Transverse colon (tissue), 4 donors: Measurements from ENCODE around the gene MACC1. TPM values are rescaled to one million over a fixed set of nuclear protein-coding genes. Genes with fewer than 3 reads are reported as not detected.
A peak's percentile ranks its signal among the peaks of the same experiment; 100 is the strongest.

Source experiments
- DNase-seq: peaks from one replicate; pipeline ENCODE4 v3.0.0-alpha.2; 2019
- H3K27ac ChIP-seq, 4 donors: fragments of 200-600 bp; sonication (generic); 2 replicates each; pipeline ENCODE4 v1.5.1; 2016 to 2018; ENCODE audit warnings: inconsistent platforms in 4 of 4
- H3K27me3 ChIP-seq: fragments of 200-600 bp; sonication (generic); 2 replicates; pipeline ENCODE4 v1.5.1; 2017; ENCODE audit warnings: inconsistent platforms
- H3K36me3 ChIP-seq, 4 donors: fragments of 200-600 bp; sonication (generic); 2 replicates each; pipeline ENCODE4 v1.5.1; 2017 to 2019; ENCODE audit warnings: inconsistent platforms in 4 of 4
- H3K4me1 ChIP-seq, 4 donors: fragments of 200-600 bp; sonication (generic); 2 replicates each; pipeline ENCODE4 v1.5.1; 2017 to 2020; ENCODE audit warnings: inconsistent platforms in 4 of 4
- H3K4me3 ChIP-seq, 4 donors: fragments of 200-600 bp; sonication (generic); 1 replicate in 1 of 4; 2 replicates in 3 of 4; pipeline versions ENCODE4 v1.5.1 to v1.6.1; 2017 to 2019; ENCODE audit warnings: inconsistent platforms in 4 of 4
- H3K9me3 ChIP-seq, 2 donors: fragments of 200-600 bp; sonication (generic); 2 replicates each; pipeline ENCODE4 v1.5.1; 2017 to 2019; ENCODE audit warnings: inconsistent platforms in 2 of 2
- CTCF ChIP-seq, 5 experiments: fragments of 200-600 bp in 3 of 5; fragments of 450-650 bp in 2 of 5; sonication (generic) in 3 of 5; IDR thresholded peaks; 1 replicate in 2 of 5; 2 replicates in 3 of 5; pipeline ENCODE4 v1.5.1; 2016 to 2017; ENCODE audit warnings: antibody characterized with exemption in 5 of 5, inconsistent platforms in 3 of 5, mild to moderate bottlenecking in 2 of 5, moderate library complexity in 1 of 5
- EP300 ChIP-seq: sonication (generic); formaldehyde crosslinking; IDR thresholded peaks from one replicate; pipeline ENCODE4 v1.6.1; 2017; ENCODE audit warnings: antibody characterized with exemption, low read depth
- POLR2A ChIP-seq: fragments of 450-650 bp; IDR thresholded peaks from one replicate; pipeline ENCODE4 v1.6.1; 2016; ENCODE audit warnings: antibody characterized with exemption, mild to moderate bottlenecking, moderate library complexity
- POLR2AphosphoS5 ChIP-seq, 3 donors: sonication (generic); formaldehyde crosslinking; IDR thresholded peaks; one replicate each; pipeline ENCODE4 v1.6.1; 2016; ENCODE audit warnings: antibody characterized with exemption in 3 of 3
- WGBS, 2 donors: methylation state at CpG; one replicate each; pipeline ENCODE4 v1.1.5; 2018; ENCODE audit warnings: low coverage in 1 of 2; 5-methylcytosine and 5-hydroxymethylcytosine counted together
- in situ Hi-C, 4 donors: fragments of 200-750 bp; cut with MboI; loops; one replicate each; pipeline versions ENCODE4 v1.15.0 to v1.15.1; 2017; ENCODE audit warnings: low sequenced_read_pairs in 3 of 4, low pct_ligation_motif_present in 1 of 4, low pct_unique_long_range_greater_than_20kb in 1 of 4
- intact Hi-C: fragments of 100-400 bp; cut with DNase I; formaldehyde crosslinking; loops from one replicate; pipeline ENCODE4 v1.15.1; 2023; ENCODE audit warnings: low total_unique reads
- total RNA-seq, 4 donors: library from RNA; depleted of rRNA; stranded (reverse); fragments of >200 nt; gene quantifications; one replicate each; pipeline ENCODE4 v1.1.0, GENCODE V29; 2016

Gene MACC1
- total RNA-seq, 4 donors from 2014 or later, result 5.2 to 9.8 (median 7.2) TPM

GRCh38 chr7:20235288-20235687 lies 18.1 kb upstream of the MACC1 start:
- TF ChIP-seq EP300 (no peak), CTCF (IDR thresholded peaks at IDR 0.05) (no peak), POLR2A (no peak), POLR2AphosphoS5 (IDR thresholded peaks at IDR 0.05) (no peak)
- in situ Hi-C loops (no loop called here), intact Hi-C loops (no loop called here)
- DNase-seq, result no peak
- Histone ChIP-seq H3K9me3 (no peaks in the 10 kb centered on the region), H3K27me3 (no peaks in the 10 kb centered on the region), H3K4me3 (no peak overlapping the region), H3K27ac (no peak overlapping the region), H3K4me1 (peaks cover 0 to 6% (median 2%) of the 10 kb centered on the region in 4 donors), H3K36me3 (no peaks in the 10 kb centered on the region)
- WGBS, 2 donors, result 76 to 88% methylated on average over 4 of the region's 4 CpGs

- no peak for DNase-seq
- in situ Hi-C loops, result no loop called here
- intact Hi-C loops, result no loop called here
- H3K4me3 ChIP-seq, result no peak overlapping the region
- no peaks in the 10 kb centered on the region for H3K4me1 ChIP-seq
- TF ChIP-seq EP300 (no peak), POLR2AphosphoS5 (IDR thresholded peaks at IDR 0.05) (no peak), CTCF (IDR thresholded peaks at IDR 0.05) (no peak), POLR2A (no peak)
- no peaks in the 10 kb centered on the region for H3K9me3 ChIP-seq
- no peaks in the 10 kb centered on the region for H3K27me3 ChIP-seq
- H3K36me3 ChIP-seq, result no peaks in the 10 kb centered on the region
- no peak overlapping the region for H3K27ac ChIP-seq
- 80 to 81% methylated on average over 4 of the region's 4 CpGs for WGBS, 2 donors
These were observed 16.2 kb upstream of the MACC1 start for GRCh38 chr7:20233362-20233761.

GRCh38 chr7:20232848-20233247 lies 15.7 kb upstream of the MACC1 start:
- Histone ChIP-seq H3K27me3 (no peaks in the 10 kb centered on the region), H3K4me3 (no peak overlapping the region), H3K36me3 (no peaks in the 10 kb centered on the region), H3K9me3 (no peaks in the 10 kb centered on the region), H3K27ac (no peak overlapping the region), H3K4me1 (no peaks in the 10 kb centered on the region)
- TF ChIP-seq EP300 (no peak), POLR2AphosphoS5 (IDR thresholded peaks at IDR 0.05) (no peak), POLR2A (no peak), CTCF (IDR thresholded peaks at IDR 0.05) (no peak)
- DNase-seq, result no peak
- in situ Hi-C loops (no loop called here), intact Hi-C loops (no loop called here)
- WGBS, 2 donors, result 100% methylated on average over 1 of the region's 1 CpG

GRCh38 chr7:20229646-20230500 lies 12.7 kb upstream of the MACC1 start:
- Histone ChIP-seq H3K4me3 (no peak overlapping the region), H3K27me3 (no peaks in the 10 kb centered on the region), H3K36me3 (no peaks in the 10 kb centered on the region), H3K9me3 (no peaks in the 10 kb centered on the region), H3K4me1 (no peaks in the 10 kb centered on the region), H3K27ac (no peak overlapping the region)
- TF ChIP-seq POLR2AphosphoS5 (IDR thresholded peaks at IDR 0.05) (peak in 1 of 3 donors; percentile 26), EP300 (no peak)
- in situ Hi-C loops, result no loop called here
- intact Hi-C loops, result no loop called here
- no peak for DNase-seq
- WGBS, 2 donors, result 75 to 81% methylated on average over 7 of the region's 7 CpGs
